ENCODE data around the gene PEA15.

DNA sequence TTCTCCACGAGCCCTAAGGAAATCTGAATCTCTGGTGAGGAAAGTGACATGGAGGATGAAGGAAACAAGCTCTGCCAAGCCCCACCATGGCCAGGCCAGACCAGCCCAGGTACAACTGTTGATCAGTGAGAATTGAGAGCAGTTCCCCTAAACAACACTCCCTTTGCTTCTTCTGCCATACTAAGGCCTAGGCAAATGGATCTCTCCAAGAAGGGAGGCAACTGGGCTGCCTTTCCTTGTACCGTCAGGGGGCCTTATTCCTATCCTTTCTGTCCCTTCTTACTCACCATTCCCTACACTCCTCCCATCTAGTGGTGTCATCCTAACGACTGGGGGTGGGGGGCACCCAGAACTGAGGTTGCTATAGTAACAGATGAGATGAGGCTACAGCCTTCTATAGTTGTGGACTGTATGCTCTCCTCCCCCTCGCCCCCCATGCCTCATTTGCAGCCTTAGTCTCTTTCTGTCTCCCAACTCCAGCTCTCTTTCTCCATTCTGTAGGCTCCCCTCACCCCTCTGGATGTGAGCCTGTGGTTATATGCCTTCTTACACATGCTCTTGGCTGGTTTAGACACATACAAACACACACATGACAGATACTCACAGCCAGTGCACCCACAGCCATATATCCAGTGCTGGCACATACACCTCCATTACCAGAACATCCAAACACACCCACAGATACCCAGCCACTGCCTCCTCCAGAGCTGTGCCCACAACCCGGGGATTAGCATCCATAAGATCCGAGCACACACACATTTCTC, 3.6 kb downstream of the PEA15 start:
- TF ChIP-seq, protein P1, sequence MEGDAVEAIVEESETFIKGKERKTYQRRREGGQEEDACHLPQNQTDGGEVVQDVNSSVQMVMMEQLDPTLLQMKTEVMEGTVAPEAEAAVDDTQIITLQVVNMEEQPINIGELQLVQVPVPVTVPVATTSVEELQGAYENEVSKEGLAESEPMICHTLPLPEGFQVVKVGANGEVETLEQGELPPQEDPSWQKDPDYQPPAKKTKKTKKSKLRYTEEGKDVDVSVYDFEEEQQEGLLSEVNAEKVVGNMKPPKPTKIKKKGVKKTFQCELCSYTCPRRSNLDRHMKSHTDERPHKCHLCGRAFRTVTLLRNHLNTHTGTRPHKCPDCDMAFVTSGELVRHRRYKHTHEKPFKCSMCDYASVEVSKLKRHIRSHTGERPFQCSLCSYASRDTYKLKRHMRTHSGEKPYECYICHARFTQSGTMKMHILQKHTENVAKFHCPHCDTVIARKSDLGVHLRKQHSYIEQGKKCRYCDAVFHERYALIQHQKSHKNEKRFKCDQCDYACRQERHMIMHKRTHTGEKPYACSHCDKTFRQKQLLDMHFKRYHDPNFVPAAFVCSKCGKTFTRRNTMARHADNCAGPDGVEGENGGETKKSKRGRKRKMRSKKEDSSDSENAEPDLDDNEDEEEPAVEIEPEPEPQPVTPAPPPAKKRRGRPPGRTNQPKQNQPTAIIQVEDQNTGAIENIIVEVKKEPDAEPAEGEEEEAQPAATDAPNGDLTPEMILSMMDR (IDR thresholded peaks at IDR 0.05): no peak
- TF ChIP-seq, protein P2, sequence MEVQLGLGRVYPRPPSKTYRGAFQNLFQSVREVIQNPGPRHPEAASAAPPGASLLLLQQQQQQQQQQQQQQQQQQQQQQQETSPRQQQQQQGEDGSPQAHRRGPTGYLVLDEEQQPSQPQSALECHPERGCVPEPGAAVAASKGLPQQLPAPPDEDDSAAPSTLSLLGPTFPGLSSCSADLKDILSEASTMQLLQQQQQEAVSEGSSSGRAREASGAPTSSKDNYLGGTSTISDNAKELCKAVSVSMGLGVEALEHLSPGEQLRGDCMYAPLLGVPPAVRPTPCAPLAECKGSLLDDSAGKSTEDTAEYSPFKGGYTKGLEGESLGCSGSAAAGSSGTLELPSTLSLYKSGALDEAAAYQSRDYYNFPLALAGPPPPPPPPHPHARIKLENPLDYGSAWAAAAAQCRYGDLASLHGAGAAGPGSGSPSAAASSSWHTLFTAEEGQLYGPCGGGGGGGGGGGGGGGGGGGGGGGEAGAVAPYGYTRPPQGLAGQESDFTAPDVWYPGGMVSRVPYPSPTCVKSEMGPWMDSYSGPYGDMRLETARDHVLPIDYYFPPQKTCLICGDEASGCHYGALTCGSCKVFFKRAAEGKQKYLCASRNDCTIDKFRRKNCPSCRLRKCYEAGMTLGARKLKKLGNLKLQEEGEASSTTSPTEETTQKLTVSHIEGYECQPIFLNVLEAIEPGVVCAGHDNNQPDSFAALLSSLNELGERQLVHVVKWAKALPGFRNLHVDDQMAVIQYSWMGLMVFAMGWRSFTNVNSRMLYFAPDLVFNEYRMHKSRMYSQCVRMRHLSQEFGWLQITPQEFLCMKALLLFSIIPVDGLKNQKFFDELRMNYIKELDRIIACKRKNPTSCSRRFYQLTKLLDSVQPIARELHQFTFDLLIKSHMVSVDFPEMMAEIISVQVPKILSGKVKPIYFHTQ (CRISPR knock-in tag; IDR thresholded peaks at IDR 0.05): no peak
- TF ChIP-seq TEAD1 (CRISPR knock-in tag; IDR thresholded peaks at IDR 0.05) (no peak), FOXK1 (CRISPR knock-in tag; IDR thresholded peaks at IDR 0.05) (no peak), HMGXB4 (CRISPR knock-in tag; IDR thresholded peaks at IDR 0.05) (no peak), ESRRA (CRISPR knock-in tag; IDR thresholded peaks at IDR 0.05; ENCODE audit: borderline replicate concordance) (no peak), ZBTB43 (CRISPR knock-in tag; IDR thresholded peaks at IDR 0.05) (no peak)
- TF ChIP-seq, protein P3, sequence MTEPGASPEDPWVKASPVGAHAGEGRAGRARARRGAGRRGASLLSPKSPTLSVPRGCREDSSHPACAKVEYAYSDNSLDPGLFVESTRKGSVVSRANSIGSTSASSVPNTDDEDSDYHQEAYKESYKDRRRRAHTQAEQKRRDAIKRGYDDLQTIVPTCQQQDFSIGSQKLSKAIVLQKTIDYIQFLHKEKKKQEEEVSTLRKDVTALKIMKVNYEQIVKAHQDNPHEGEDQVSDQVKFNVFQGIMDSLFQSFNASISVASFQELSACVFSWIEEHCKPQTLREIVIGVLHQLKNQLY (CRISPR knock-in tag; IDR thresholded peaks at IDR 0.05): no peak
